COLO829 (cell line): Measurements from ENCODE around the gene RAMAC.
"Not testable (repeated sequence)": the region's sequence is repeated elsewhere in the genome, so short reads cannot be mapped to it uniquely, and the experiment has no call there.

Experiments used
- DNase-seq: peaks from one replicate; pipeline ENCODE4 v3.0.0; 2012; ENCODE audit warnings: low spot score

Gene RAMAC

GRCh38 chr15:83014205-83014653, 28.2 kb downstream of the RAMAC start:
- DNase-seq = no peak

GRCh38 chr15:83015361-83015760, 29.4 kb downstream of the RAMAC start:
- no peak for DNase-seq

GRCh38 chr15:83016906-83017305, 30.9 kb downstream of the RAMAC start:
- DNase-seq = no peak

GRCh38 chr15:83018436-83018835, 32.4 kb downstream of the RAMAC start:
- DNase-seq = no peak

- DNase-seq = no peak
Observed at GRCh38 chr15:83030021-83030420, 44.0 kb downstream of the RAMAC start.

GRCh38 chr15:83031234-83031633, 45.2 kb downstream of the RAMAC start:
- DNase-seq = not testable (repeated sequence)

GRCh38 chr15:83036253-83036652, 50.2 kb downstream of the RAMAC start:
- no peak for DNase-seq

GRCh38 chr15:83039206-83039605, 53.2 kb downstream of the RAMAC start:
- DNase-seq = no peak
